ENCODE data around the gene FAM234B.

FAM234B gene

DNA sequence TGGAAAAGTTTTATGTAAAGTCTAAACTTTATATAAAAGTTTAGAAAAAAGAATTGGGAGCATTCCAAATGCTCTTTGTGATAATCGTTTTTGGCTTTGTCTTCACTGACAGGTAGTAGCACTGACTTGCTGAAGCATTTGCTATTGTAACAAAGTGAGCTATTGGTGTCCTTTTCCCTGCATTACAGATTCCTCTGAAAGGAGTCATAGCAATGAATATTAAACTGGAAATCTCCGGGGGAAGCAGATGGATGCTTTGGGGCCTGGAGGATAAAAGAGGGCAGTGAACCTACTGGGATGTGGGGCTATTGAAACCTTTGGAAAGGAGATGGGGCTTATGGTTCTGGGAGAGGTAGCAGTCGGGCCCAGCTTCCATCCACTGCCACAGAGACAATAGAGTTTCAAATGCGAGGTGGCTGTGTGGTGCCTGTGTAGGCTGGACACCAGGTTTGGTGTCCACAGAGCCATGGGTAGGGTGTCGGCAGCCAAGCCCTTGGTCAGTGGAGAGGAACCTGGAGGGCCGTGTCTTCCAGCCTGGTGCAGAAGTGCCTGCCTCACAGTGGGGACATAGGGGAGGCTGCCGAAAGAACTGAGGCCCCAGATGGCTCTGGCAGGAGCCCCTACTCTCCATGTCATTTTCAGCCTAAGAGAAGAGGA lies 49.1 kb downstream of the FAM234B start:
- peak; percentile 74 for FAIRE-seq

- peak; percentile 76 for FAIRE-seq
Observed at GRCh38 chr12:13093848-13094220, 49.7 kb downstream of the FAM234B start.

DNA sequence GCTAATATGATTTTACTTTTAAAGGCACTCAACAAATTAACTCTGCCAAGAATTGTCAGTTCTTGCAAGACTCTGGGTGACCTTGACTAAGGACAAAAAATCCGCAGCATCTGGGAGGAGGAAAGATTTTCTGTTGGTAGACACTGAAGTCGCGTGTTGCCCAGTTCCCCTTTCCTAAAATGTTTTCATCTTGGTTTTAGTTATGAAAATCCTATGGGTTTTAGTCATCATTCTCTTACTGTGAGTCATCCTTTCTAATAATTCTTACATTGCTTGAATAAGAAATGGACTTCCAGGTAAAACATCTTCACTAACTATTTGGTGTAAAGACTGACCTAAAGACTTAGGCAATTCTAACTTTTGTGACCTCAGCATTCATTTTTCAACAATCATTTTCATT lies 50.2 kb downstream of the FAM234B start:
- peak; percentile 51 for FAIRE-seq

DNA sequence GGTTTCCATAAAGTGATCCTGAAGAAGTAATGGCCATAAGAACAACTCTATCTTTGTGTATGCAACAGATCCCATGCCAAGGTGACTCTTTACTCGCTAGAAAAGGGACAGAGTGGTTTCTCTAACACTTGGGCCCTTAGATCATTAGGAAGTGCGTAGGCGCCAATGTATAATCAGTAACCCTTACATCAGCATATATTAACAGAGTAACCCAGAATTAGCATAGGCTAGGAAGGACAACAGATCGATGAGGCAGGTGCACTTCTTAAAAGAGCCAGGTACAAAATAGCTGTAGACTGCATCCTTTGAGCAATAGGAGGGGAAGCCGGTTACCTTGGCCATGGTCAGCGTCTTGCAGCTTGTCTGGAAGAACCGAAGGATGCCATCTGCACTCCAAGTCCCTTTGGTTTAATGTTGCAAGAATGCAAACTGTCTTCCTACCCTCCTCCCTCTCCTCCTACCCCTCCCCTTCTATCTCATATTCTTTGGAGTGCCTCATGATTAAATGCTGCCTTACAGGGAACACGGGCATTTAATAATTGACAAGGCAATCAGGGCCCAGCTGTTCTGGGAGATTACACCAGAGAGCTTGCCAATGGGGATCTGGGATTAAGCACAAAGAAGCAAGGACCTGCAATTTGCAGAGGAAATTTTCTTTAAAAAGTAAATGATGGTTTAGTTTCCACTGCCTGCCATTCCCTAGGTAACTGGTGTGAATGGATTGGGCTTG lies 51.2 kb downstream of the FAM234B start:
- no peak for FAIRE-seq

- FAIRE-seq = no peak
Observed at GRCh38 chr12:13097491-13098011, 53.4 kb downstream of the FAM234B start.

- no peak for FAIRE-seq
Observed at GRCh38 chr12:13099066-13099843, 55.1 kb downstream of the FAM234B start.

DNA sequence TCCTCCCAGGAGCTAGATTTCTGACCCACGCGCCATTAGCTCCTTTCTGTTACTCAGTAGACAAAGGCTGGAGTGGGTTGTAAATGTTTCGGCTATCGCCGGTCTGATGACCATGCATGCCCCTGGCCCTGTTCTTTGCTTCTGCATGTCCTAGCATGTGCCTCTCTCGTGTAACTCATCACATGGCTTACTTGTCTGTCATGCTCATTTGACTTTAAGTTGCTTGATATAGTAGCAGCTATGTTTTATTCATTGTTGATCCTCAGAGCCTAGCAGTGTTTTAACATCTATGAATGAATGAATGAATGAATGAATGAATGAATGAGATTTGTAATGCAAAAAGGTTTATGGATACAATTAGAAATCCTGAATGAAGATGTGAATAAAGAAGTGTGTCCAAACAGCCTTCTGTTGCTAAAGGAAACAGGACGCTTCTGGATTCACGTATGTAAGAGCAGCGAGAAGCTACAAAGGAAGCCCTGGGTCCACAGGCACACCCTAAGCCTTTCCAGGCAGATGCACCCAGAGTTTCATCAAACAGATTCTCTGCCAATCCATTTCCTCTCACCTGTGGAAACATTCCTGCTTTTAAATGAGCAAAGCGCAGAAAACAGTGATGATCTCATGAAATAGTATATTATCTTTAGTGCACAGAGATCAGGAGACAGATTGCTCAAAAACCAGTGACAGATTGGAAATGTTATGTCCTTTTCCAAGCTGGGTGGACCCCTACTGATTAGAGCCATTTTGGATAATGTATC lies 55.8 kb downstream of the FAM234B start:
- FAIRE-seq = no peak

DNA sequence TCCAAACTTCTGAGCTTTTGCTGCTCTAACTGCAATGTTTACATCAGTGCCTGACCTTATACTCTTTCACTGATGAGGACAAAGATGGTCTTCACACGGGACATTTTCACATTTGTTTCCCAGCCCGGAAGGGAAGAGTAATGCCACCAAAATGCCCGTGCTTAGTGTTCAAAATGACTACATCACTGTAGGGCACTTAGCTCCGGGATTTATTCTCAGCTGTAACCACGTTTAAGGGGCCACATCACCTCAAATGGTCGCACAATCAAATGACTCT lies 56.4 kb downstream of the FAM234B start:
- FAIRE-seq = no peak

- peak; percentile 86 for FAIRE-seq
Observed at GRCh38 chr12:13100882-13101769, 56.9 kb downstream of the FAM234B start.

GRCh38 chr12:13101821-13102375 lies 57.7 kb downstream of the FAM234B start:
- peak; percentile 98 for FAIRE-seq

- no peak for FAIRE-seq
Observed at GRCh38 chr12:13102461-13103195, 58.4 kb downstream of the FAM234B start.

- no peak for FAIRE-seq
Observed at GRCh38 chr12:13103391-13104033, 59.3 kb downstream of the FAM234B start, which contains the start of gene GSG1. GSG1 (minus strand) TSS chr12:13103667; CDS start chr12:13103512, 155 bp downstream.

DNA sequence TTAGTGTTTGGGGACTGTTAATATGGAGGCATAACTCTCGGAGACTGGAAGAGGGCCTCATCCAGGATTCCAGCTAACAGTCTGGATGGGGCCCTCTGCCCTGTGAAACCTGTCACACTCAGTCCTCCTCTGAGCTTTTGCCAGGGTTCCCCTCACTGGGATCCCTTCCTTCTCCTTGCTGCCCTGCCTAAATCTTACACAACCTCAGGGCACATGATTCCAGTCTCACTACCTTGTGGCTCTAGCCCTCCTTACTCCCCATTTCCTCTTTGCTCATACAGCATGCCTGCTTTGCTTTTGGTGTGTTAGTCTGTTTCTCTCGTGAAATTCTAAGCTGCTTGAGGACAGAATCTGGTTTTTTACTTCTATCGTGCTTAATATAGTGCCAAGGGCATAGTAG lies 60.2 kb downstream of the FAM234B start:
- FAIRE-seq = no peak

DNA sequence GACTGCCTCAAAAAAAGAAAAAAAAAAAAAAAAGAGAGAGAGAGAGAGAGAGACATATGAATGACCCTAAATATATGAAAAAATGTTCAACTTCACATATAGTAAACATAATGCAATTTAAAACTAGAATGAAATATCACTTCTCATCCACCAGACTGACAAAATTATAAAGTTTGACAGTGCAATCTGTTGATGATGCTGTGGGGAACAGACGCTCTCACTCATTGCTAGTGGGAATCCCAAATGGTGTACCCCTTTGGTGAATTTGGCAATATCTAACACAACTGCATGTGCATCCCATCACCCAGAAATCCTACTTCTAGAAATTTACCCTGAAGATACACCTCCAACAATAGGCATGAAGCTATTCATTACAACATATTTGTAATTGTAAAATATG lies 61.6 kb downstream of the FAM234B start:
- no peak for FAIRE-seq

DNA sequence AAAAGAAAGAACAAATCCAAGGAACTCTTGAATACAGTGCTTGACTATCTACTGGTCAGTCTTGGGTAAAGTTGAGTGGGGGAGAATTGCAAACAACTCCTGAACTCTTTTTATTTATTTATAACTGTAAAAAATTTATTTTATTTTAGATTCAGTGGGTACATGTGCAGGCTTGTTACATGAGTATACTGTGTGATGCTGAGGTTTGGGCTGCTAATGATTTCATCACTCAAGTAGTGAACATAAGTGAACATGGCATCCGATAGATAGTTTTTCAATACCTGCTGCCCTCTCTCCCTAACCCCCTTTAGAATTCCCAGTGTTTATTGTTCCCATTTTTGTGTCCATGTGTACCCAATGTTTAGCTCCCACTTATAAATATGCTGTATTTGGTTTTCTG lies 62.5 kb downstream of the FAM234B start:
- FAIRE-seq = no peak

GRCh38 chr12:13112968-13113367 lies 68.8 kb downstream of the FAM234B start:
- no peak for FAIRE-seq

DNA sequence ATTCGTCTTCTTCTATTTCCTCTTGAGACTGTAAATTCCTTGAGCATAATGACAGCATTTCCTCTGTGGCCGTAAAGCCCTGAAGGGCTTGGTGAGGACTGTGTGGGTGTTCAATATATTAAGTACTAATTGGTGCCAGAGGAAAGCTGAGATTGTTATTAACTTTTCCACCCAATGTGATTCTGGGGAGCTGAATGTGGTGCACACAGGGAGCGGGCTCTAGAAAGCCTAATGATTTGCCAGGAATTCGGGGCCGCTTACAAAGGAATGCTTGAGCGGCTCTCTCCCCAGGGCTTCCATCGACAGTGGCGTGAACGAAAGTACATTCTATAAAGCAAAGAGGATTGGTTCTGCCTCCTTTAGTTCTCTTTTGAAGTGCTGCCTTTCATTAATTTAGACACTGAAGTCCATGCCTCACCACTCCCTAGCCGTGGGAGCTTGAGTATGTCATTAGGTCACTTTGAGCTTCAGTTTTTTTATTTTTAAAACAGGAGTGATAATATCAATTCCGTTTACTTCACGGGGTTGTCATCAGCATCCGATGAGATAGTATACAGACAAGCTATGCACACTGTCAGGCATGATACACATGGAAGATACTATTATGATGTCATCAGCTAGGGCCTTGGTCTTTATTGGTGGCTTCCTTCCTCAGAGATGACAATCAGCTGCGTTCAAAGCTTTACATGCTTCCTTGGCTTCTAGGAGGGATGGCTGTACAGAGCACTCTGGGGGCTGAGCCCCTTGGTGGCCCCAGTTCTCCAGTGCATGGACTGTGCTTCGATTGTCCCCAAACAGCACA lies 70.3 kb downstream of the FAM234B start:
- peak; percentile 100 for FAIRE-seq

- FAIRE-seq = peak; percentile 96
Observed at GRCh38 chr12:13116259-13116658, 72.1 kb downstream of the FAM234B start.

DNA sequence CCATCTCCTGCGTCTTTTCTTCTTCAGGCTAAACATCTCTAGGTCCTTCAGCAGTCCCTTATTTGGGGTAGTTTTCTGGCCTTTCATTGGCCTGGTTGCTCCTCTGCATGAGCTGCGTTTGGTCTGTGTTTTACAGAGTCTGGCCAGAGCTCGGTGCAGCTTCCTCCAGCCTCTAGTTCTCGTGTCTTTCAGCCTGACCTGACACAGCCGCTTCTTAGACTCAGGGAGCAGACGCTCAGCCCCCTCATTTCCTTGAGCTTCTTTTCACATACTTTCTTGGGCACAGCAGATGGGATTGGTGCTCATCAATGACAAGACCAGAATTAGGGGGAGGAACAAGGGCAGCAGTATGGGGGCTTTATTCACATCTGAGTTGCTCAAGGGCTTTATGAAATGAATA lies 72.8 kb downstream of the FAM234B start:
- peak; percentile 73 for FAIRE-seq
